KMS-11 (cell line): Measurements from ENCODE around the gene KCNA1.

Source experiments
- H2AFZ ChIP-seq: fragments of 200-600 bp; sonication (generic); 2 replicates; pipeline ENCODE4 v1.6.1; 2016; ENCODE audit warnings: antibody characterized with exemption, mixed run types, low read depth
- H3K27ac ChIP-seq: fragments of 200-600 bp; sonication (generic); 2 replicates; pipeline ENCODE4 v1.6.1; 2016; ENCODE audit warnings: mild to moderate bottlenecking, mixed run types
- H3K27me3 ChIP-seq: fragments of 200-600 bp; sonication (generic); 2 replicates; pipeline ENCODE4 v1.6.1; 2017; ENCODE audit warnings: mild to moderate bottlenecking, low read depth, mixed run types, moderate library complexity; ENCODE audit not compliant: insufficient read depth
- H3K36me3 ChIP-seq: fragments of 200-600 bp; sonication (generic); 2 replicates; pipeline ENCODE4 v1.6.1; 2017; ENCODE audit warnings: mild to moderate bottlenecking, mixed run types; ENCODE audit not compliant: insufficient read depth
- H3K4me1 ChIP-seq: fragments of 200-600 bp; sonication (generic); 2 replicates; pipeline ENCODE4 v1.6.1; 2016; ENCODE audit warnings: mild to moderate bottlenecking, low read depth, mixed run types; ENCODE audit not compliant: poor library complexity, severe bottlenecking
- H3K4me2 ChIP-seq: fragments of 200-600 bp; sonication (generic); 2 replicates; pipeline ENCODE4 v1.7.0; 2016; ENCODE audit warnings: mild to moderate bottlenecking, mixed run types
- H3K4me3 ChIP-seq: fragments of 200-600 bp; sonication (generic); IDR thresholded peaks from 2 replicates; pipeline ENCODE4 v1.6.1; 2017; ENCODE audit warnings: low read depth, low read length, mixed read lengths; ENCODE audit not compliant: insufficient read depth
- H3K79me2 ChIP-seq: fragments of 200-600 bp; sonication (generic); 2 replicates; pipeline ENCODE4 v1.6.1; 2016; ENCODE audit warnings: low read depth, mixed run types; ENCODE audit not compliant: insufficient read depth
- H3K9ac ChIP-seq: fragments of 200-600 bp; sonication (generic); 2 replicates; pipeline ENCODE4 v1.6.1; 2016; ENCODE audit warnings: mild to moderate bottlenecking, mixed run types
- H4K20me1 ChIP-seq: fragments of 200-600 bp; sonication (generic); 2 replicates; pipeline ENCODE4 v1.6.1; 2016; ENCODE audit warnings: mild to moderate bottlenecking, mixed run types; ENCODE audit not compliant: insufficient read depth
- CTCF ChIP-seq: fragments of 200-600 bp; sonication (generic); conservative IDR thresholded peaks from 2 replicates; pipeline ENCODE4 v1.6.1; 2017; ENCODE audit warnings: low read depth, mild to moderate bottlenecking, antibody characterized with exemption, low read length, moderate library complexity, mixed read lengths

Gene KCNA1

DNA sequence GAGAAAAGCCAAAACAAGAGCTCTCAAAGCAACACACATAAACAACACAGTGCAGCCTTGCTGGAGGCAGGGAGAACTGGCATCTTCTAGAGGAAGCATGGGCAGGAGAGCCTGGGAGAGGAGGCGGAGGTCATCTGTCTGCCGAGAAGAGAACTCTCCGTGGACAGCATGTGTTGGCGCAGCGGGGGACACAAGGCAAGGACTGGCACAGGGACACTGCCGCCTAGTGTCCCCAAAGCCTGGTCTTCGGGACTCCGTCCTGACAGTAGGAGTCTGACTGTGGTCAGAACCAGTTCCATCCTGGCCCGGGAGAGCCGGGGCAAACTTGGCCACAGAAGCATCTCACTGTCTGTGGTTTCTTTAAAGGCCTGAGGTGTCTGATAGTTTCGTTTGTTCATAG lies 47.3 kb downstream of the KCNA1 start:
- Histone ChIP-seq H3K36me3 (no peaks in the 10 kb centered on the region), H3K4me2 (no peak overlapping the region), H3K4me1 (no peaks in the 10 kb centered on the region), H3K79me2 (no peaks in the 10 kb centered on the region), H4K20me1 (no peaks in the 10 kb centered on the region), H2AFZ (no peak overlapping the region), H3K27me3 (no peaks in the 10 kb centered on the region), H3K4me3 (no peak overlapping the region), H3K27ac (no peak overlapping the region), H3K9ac (no peak overlapping the region)
- TF ChIP-seq CTCF = no peak

- no peaks in the 10 kb centered on the region for H3K36me3 ChIP-seq
- H3K9ac ChIP-seq = no peak overlapping the region
- no peak for TF ChIP-seq CTCF
- H3K4me1 ChIP-seq = no peaks in the 10 kb centered on the region
- no peak overlapping the region for H3K4me2 ChIP-seq
- H3K4me3 ChIP-seq = no peak overlapping the region
- no peaks in the 10 kb centered on the region for H3K27me3 ChIP-seq
- H3K79me2 ChIP-seq = no peaks in the 10 kb centered on the region
- H3K27ac ChIP-seq = no peak overlapping the region
- no peak overlapping the region for H2AFZ ChIP-seq
- H4K20me1 ChIP-seq = no peaks in the 10 kb centered on the region
Observed at GRCh38 chr12:4957761-4958160, 48.1 kb downstream of the KCNA1 start.

DNA sequence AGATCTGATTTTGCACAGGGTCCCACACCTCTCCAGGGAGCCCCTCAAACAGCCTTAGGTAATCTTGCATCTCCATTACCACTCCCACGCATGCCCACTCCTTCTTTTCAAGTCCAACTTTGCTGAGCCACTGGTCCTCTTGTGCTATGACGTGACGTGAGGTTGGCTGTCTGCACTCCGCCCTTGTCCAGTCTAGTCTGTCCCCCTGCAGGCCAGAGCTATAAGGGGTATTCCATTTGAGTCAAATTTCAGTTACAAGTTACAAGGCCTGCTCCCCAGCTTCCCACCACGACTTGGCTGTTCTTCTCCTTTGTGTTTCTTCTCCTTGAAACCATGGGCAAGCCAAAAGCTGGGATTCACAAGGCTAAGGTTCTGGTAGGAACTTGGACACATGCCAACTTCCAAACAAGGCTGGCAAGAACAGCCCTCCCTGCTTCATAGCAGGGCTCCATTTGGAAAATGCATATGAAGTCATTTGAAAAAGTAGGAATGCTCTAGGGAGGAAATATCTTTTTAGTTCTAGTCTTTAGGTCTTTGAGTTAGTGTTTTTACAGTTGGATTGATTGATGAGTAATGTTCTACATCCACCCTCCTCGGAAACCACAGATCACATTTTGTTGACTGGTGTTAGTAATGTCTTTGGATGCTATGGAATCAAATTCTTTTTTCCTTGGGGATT lies 49.1 kb downstream of the KCNA1 start:
- Histone ChIP-seq H3K36me3 (no peaks in the 10 kb centered on the region), H3K27me3 (no peaks in the 10 kb centered on the region), H2AFZ (no peak overlapping the region), H3K9ac (no peak overlapping the region), H3K4me2 (no peak overlapping the region), H3K4me3 (no peak overlapping the region), H3K27ac (no peak overlapping the region), H3K4me1 (no peaks in the 10 kb centered on the region), H3K79me2 (no peaks in the 10 kb centered on the region), H4K20me1 (no peaks in the 10 kb centered on the region)
- TF ChIP-seq CTCF = no peak

GRCh38 chr12:4959381-4959780 lies 49.7 kb downstream of the KCNA1 start:
- no peaks in the 10 kb centered on the region for H3K36me3 ChIP-seq
- H3K27me3 ChIP-seq = no peaks in the 10 kb centered on the region
- H3K79me2 ChIP-seq = no peaks in the 10 kb centered on the region
- no peak overlapping the region for H3K4me2 ChIP-seq
- no peak overlapping the region for H2AFZ ChIP-seq
- H3K4me3 ChIP-seq = no peak overlapping the region
- no peak for TF ChIP-seq CTCF
- no peak overlapping the region for H3K27ac ChIP-seq
- H3K9ac ChIP-seq = no peak overlapping the region
- H3K4me1 ChIP-seq = no peaks in the 10 kb centered on the region
- no peaks in the 10 kb centered on the region for H4K20me1 ChIP-seq
